ENCODE data around the gene ENAM.

Gene ENAM, protein sequence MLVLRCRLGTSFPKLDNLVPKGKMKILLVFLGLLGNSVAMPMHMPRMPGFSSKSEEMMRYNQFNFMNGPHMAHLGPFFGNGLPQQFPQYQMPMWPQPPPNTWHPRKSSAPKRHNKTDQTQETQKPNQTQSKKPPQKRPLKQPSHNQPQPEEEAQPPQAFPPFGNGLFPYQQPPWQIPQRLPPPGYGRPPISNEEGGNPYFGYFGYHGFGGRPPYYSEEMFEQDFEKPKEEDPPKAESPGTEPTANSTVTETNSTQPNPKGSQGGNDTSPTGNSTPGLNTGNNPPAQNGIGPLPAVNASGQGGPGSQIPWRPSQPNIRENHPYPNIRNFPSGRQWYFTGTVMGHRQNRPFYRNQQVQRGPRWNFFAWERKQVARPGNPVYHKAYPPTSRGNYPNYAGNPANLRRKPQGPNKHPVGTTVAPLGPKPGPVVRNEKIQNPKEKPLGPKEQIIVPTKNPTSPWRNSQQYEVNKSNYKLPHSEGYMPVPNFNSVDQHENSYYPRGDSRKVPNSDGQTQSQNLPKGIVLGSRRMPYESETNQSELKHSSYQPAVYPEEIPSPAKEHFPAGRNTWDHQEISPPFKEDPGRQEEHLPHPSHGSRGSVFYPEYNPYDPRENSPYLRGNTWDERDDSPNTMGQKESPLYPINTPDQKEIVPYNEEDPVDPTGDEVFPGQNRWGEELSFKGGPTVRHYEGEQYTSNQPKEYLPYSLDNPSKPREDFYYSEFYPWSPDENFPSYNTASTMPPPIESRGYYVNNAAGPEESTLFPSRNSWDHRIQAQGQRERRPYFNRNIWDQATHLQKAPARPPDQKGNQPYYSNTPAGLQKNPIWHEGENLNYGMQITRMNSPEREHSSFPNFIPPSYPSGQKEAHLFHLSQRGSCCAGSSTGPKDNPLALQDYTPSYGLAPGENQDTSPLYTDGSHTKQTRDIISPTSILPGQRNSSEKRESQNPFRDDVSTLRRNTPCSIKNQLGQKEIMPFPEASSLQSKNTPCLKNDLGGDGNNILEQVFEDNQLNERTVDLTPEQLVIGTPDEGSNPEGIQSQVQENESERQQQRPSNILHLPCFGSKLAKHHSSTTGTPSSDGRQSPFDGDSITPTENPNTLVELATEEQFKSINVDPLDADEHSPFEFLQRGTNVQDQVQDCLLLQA
- 0 reads per million in 3 experiments for total RNA-seq

DNA sequence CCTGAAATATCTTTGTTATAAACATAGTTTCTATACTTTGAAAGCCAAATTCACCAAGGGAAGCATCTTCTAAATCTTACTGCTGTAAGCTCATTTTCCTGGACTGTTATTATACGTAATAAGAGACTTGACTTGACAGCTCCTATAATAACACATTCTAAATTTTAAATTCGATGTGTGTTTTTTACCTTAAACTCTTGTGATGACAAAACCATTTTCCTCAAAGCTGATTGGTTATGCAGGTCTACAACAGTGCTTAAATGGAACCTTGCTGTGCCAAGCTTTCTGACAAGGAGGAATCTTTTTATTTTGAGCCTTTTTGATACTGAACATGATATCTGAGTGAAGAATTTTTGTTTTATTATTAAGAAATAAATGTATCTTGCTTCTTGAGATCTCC, at the start of gene ENAM:
TSS of gene ENAM (plus strand) at position 301 of the 400 bp plus-strand sequence. CDS start 757 bp downstream, outside the sequence.
- DNase-seq, result no peak

DNA sequence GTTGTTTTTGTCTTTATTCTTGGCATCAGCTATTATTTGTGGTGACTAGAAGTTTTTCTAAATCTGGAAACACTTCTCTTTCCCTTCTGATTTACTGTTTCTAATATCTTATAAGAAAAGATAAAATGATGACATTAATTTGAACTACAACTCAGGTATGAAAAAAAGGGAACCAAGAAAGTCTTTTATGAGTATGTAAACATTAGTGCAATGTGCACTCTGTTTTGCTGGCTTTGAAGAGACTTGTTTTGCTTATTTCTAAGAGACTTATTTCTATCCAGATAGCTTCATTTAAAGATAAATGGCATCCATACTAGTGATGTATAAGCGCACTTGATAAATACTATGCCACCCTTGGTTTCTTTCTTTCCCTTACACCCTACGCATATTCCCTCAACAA, 46.6 kb upstream of the ENAM start:
- no peak for DNase-seq

DNA sequence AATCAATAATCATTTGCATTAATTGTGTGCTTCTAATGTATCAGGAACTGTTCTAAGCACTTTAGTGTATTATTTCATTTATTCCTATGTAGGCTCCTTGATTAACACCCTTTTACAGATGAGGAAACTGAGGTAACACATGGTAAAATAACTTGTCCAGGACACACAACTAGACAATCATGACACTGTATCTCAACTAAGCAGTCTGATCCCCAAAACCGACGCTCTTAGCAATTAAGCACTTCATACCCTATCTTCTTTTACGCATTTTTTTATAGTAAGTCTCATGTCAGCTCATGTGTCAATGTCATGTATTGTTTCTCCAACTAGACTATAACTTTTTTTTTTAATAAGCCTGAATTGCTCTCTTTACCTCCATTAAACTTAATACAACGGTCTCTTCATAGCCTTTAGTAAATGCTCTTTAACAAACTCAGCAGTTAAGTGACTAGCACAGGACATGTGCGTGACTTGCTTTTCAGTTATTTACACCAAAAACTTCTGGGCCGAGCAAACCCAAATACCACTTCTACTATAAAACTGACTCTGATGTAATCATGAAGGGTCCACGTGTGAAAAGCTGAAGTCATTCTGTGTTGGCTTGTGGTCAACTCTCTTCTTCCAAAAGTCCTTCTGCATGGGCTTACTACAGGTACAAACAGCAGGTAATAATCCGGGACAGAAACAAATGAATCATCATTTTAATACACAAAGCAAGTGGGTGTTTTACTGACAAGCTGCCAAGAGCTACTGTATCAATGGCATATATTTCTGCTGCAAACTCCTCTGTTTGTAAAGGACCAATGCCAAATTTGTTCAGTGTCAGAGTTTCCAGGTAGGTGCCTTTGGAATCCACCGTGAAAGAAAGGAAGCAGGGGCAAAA, 44.4 kb upstream of the ENAM start:
- no peak for DNase-seq

DNA sequence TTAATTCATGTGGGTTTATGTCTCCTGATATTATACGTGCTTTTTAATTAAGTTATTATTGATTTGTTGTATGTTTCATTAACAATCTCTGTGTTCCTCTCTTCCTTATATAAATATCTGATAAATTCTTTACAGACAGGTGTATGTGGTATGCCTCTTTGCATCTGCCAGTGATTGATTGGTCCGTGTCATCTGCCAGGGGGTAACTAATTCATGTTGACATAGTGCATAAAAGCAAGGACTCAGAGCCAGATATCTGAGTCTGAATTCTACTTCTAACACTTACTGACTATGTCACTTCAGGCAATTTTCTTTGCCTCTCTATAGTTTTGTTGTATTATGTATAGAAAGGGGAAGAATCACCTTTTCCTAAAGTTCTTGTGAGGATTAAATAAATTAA, 41.7 kb upstream of the ENAM start:
- DNase-seq, result no peak

DNA sequence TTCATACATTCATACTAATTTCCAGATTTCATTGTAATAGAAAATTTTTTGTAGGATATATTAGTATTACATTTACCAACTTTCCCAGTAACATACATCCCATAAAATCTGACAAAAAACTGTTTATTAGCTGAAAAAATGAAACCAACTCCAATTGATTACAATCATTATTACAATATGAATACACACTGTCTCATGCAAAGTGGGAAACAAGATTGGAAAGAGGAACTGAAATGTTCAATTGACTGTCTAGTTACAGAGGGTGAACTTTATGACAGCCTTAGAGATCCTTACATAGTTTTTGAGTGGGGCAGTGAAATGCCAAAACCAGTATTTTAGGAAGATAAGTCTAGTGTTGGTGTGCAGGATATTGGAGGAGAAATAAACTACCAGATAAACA, 38.8 kb upstream of the ENAM start:
- DNase-seq, result no peak

DNA sequence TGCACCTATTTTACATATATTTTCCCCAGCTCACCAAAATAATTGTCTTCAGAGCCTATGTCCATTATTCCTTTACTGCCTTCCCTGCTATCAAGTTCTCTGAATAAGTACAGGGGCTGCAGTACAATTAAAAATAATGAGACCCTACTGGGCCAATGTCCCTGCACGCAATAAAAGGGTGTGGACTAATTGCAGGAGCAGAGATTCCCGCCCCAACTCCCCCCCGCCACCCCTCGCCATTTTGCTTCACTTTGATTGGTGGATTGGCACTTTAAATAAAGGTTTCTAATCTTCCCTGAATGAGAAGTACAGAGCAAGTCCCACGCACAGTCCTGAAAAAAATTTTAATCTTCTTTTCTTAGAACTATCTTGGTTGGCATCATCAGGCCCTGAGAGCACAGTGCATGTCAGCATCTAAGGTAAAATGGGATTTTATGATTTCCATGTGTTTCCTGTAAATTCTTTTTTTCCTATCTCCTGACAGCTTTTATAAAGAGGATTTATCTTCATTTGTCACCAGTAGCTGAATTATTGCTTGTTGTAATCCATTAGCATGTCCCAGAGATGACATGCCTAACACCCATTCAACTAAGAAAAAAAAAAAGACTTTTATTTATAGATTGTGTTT, 36.5 kb upstream of the ENAM start, which contains the start of gene AMBN:
TSS of gene AMBN (plus strand) at position 302 of the 628 bp plus-strand sequence. CDS start at position 405, 103 bp downstream.
- DNase-seq, result no peak

DNA sequence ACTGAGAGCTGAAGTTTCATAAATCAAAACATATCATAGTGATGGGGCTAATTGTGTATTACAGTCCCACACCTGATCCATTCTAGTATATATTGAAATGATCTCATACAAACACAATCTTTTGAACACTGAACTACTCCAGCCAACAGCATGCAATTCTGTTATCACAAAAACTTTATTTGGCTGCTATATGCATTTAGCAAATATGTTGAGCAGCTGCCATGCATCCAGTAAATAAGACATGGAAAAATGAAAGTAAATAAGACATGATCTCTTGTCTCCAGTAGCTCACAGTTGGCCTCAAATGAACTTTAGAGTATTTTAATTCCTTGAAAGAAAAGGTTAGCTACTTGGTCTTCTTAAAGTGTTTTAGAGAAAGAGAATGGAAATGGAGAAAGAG, 34.3 kb upstream of the ENAM start:
- no peak for DNase-seq

DNA sequence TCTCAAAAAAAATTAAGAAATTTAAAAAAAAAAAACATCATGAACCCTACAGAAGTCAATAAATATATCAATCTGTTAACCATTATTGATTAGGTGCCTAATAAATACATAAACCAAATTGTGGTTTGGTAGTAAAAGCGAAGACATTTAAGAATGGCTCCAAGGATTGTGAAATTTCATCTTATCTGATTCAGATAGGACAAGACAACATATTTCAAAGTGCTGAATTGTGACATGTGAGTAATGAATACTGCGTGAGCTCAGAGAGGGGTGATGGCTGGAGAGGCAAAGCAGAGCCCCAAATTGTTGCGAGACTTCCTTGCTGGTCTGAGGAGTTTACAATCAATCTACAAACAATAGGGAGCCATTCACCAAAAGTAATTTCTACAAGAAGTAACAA, 28.2 kb upstream of the ENAM start:
- no peak for DNase-seq

DNA sequence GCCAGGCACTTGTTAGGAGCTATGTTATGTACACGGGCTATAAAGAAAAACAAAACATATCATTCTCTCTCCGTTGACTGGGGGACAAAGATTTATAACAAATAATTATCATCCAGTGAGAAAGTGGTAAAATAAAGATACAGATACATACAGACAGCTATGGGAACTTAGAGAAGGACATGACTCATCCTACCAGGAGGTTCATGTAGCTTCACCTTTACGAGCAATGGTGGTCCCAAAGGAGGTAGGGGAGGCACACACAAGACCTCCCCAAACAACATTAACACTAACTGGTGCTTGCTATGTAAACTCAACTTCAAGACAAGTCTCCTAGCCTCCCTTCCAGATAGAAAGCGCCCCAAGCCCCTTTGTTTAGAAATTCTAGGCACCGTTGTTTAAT, 27.6 kb upstream of the ENAM start:
- DNase-seq, result no peak

DNA sequence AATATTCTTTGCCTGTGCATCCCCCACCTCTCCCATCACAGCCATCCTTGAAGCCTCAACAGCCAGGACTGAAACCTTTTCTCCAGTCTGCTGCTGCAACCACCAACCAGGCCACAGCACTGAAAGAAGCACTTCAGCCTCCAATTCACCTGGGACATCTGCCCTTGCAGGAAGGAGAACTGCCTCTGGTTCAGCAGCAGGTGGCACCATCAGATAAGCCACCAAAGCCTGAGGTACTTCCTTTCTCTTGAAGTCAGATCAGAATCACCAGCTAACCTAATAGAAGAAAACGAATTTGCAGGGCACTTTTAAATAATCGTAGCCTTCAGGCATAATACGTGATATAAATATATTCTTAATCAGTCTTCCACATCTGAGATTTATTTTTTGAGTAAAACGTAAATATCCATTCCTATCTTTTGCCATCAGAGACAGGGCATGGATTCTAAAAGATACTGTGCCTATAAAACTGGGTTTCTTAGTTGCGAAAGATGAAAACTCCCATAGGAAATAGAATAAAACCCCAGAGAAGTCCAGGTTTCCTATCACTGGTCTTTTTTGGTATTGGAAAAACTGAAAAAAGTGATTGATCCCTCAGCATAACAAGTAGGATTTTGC, 27.0 kb upstream of the ENAM start:
- peak; percentile 53 for DNase-seq

DNA sequence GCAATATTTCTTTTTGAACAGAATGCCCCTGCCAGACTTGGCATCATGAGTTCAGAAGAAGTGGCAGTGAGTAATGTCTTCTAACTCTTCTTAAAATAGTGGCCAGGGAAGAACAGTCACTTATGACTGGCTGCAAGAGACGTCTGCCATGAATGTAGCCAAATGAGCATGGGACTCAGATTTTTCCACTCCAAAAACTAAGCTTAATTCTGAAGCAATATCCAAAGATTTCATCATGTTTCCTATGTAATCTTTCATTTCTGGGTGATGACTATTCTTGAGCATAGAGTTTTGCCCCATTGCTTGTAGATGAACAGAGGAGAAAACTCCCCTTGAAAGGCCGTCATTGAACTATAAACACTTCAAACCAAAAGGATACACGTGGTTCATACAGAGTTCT, 24.7 kb upstream of the ENAM start:
- DNase-seq, result no peak

DNA sequence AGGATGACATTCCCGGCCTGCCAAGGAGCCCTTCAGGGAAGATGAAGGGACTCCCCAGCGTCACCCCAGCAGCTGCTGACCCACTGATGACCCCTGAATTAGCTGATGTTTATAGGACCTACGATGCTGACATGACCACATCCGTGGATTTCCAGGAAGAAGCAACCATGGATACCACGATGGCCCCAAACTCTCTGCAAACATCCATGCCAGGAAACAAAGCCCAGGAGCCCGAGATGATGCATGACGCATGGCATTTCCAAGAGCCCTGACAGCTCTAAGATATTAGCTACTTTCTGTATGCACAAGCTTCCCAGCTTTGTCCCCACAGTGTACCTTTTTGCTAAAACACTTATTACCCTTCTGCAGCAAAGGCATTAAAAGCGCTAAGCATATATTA, 22.1 kb upstream of the ENAM start:
- DNase-seq, result no peak

DNA sequence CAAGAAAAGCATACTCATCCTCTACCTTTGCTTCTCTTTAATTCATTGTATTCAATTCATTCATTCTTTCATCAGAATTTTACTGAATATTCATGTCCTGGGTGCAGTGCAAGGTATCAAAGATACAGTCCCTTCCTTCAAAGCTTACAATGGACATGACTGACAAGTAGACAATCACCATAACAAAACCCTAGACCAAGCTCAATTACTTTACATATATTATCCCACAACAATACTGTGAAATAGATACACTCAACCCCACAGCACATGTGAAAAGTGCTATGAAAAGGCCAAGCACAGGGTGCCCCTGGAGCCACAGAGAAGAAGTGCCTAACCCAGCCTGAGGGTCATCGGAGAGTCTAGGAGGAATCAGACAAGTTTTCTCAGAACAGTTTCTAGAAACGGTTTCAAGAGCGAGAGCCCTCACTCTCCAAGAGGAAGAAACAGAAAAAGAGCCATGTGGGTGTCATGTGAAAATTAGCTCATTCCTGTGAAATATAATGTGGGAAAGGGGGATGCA, 21.1 kb upstream of the ENAM start:
- DNase-seq, result no peak

DNA sequence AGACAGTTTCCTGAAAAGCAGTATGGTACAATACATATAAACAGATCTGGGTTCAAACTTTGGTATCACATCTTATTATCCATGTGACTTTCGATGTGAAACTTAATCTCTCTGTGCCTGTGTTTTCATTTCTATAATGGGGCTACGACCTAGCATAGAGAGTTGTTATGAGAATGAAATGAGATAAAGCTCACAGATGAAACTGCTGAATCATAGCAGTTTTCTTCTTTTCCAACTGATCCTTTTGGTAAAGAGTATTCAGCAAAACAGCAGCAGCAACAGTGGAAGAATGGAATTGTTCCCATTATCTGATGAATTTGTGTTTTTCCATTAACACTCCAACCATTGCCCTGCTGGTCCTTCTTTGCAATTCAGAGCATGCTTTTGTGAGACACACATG, 20.2 kb upstream of the ENAM start:
- DNase-seq, result no peak

DNA sequence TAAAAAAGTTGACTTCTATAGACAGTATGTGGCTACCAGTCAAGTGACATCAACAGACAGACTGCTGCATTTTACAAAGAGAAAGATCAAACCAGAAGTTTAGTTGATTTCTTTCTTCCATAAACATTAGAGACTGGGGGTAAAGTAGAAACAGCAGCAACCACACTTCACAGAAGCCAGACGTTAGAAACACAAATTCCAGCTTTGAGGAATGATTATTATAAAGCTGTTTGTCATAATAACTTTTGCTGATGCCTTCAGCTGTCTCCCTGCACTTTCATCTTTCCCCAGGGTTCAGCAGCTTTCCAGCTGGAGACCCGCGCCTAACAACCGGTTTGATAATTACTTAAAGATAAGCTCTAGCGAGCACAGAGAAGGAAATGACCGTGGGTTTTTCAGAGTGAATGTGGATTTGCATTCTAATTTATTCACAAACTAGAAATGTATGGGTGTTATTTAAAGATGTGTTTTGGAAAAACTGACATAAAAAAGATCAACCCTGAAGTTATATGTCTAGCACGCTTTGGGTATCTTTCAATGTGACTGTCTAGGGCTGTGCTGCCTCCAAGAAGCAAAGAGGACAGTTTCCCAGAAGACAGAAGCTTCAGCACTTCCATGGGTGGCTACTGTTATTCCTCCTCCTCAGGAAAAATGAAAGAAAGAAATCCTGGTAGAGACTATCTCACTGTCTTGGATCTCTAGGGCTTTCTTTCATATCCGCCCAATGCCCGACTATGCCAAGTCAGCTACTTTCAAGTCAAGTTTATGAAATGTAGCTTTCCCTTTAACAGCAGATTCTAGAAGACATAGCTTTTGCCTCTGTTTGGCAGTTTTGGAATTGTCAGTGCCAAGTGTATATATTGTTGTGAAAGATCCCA, 15.0 kb upstream of the ENAM start:
- DNase-seq, result no peak

DNA sequence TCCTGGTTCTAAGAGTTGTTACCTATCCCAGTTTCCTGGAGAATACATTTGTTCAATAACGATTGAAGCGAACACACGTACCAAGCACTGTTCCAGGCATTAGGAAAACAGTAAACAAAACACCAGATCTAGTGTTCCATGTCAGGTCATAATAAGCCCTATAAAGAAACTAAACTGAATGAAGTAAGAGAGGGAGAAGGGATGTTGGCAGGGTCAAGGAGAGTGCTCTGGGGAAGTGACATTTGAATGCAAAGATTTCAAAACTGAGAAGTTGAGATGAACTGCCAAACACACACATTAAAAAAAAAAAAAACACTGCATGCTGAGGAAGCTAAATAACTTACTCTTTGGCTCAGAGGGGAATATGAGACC, 14.4 kb upstream of the ENAM start:
- no peak for DNase-seq

DNA sequence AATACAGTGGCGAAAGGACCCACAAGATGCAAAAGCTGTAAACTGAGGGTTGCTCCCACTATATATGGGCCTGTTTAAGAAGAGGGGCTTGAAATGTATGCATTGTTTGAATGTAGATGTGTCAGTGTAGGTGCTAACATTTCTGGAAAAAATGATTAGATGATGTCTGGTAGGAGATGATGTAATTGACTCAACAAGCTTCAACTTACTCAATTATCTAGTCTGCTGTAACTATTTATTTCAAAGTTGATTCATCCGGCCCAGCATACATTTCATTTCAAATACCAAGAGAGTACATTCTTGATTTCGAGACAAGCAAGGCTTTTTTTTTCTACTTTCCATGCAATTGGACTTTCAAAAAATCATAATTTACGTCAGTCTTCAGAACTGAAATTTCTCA, 9.3 kb upstream of the ENAM start:
- DNase-seq, result no peak

DNA sequence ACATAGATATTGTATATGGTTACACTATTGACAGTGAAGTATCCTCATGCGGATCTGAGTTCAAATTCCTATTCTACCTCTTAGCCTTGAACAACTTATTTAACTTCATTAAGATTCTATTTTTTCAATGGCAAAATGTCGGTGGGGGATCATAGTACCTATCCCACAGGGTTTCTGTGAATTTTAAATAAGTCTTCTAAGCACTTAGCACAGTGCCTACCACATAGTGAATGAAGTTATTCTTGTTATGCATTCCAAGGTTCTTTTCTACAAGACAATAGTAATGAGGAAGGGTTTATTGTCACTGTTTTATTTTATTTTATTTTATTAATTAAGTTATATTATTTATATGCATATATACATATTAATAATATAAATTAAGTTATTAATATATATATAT, 8.8 kb upstream of the ENAM start:
- DNase-seq, result no peak

DNA sequence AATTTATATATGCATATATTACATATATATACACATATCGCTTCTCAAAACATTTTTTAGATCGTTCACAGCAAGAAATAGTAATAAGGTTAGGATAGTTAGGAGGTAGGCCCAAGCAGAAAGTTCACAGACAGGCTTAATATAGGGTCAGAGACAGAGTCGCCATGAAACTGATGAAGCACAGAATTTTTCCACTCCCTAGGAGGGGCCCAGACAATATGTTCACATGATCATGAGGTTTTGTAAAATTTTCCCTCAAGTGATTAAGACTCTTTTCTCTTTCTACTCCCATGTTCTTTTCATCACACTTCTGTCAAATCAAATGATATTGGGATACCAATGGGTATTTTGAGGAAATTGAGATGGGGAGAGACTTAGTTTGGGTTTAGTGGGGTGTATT, 5.2 kb upstream of the ENAM start:
- no peak for DNase-seq

DNA sequence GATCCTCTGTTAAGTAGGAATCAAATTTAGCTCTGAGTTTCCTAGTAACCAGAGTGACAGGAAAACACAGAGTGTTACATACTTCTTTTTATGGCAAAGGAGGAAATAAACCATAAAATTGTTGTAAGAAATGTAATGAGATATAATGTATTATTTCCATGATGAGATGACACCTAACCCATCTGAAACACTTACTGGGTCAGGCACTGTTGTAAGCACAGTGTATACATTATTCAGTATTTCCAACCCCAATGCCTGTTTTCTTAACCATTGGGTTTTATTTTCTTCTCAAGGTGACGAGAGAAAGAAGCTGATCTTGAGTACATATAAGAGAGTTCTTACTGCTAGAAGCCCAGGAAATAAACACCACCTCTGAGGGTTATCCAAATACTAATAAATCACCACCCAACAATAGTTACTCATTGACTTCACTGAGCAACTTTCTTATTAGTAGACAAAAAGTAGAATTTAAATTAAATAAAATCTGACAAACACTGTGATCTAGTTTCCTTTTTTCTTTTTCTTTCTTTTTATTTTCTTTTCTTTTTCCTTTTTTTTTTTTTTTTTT, 4.2 kb upstream of the ENAM start:
- no peak for DNase-seq
